GM18498 (cell line): ENCODE data around the gene UNC93B1.

ENCODE experiments used
- ATAC-seq: cut with Tn5 transposase; IDR thresholded peaks from one replicate; pipeline ENCODE4 v1.9.1; 2021; ENCODE audit warnings: mild to moderate bottlenecking, moderate library complexity; ENCODE audit not compliant: unreplicated experiment

UNC93B1 gene

DNA sequence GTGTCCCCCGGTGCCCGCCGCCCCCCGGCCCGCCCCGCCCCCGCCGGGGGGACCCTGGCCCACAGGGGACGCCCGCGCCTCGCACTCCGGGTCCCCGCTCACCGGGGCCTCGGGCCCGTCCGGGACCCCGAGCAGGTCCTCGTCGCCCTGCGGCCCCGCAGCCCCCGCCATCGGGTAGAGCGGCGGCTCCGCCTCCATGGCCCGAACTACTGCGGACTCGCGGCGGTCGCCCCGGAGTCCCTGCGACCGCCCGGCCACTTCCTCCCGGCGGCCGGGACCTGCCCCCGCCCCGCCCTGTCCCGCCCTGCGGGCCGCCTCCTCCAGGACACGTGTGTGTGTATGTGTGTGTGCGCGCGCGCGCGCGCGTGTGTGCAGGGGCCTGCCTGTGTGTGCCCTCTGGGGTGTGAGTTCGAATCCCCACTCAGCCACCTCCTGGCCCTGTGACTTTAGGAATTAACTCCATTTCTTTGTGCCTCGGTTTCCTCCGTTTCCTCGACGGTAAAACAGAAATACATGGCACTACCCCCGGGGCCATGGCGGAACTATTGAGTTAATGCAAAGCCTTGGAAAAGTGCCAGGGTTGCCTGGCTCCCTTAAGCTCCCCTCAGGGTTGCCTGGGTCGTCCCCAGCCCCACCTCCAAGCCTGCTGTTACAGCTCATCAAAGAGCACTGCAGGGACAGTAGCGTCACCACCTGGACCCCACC lies at the start of gene UNC93B1:
UNC93B1 (minus strand) TSS at position 252 of the 705 bp plus-strand sequence; CDS start at position 198, 54 bp downstream.
- peak; percentile 75 for ATAC-seq

DNA sequence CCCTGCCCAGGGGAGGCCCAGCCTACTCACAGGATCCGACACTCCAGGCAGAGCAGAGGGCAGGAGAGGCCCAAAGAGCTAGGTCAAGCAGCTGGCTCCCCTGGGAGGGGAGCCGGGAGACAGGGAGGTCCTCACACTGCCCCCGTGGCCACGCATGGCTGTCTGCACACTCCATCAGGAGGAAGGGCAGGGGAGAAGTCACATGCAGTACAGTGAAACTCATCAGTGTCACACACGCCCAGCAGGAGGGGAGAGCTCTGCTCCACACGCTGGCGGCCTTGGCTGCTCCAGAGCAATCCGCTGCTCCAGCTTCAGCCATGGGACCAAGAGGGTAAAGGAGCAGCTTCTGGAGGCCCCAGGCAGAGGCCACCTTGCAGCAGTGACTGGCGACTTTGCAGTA lies 49.2 kb upstream of the UNC93B1 start:
- ATAC-seq: no peak

DNA sequence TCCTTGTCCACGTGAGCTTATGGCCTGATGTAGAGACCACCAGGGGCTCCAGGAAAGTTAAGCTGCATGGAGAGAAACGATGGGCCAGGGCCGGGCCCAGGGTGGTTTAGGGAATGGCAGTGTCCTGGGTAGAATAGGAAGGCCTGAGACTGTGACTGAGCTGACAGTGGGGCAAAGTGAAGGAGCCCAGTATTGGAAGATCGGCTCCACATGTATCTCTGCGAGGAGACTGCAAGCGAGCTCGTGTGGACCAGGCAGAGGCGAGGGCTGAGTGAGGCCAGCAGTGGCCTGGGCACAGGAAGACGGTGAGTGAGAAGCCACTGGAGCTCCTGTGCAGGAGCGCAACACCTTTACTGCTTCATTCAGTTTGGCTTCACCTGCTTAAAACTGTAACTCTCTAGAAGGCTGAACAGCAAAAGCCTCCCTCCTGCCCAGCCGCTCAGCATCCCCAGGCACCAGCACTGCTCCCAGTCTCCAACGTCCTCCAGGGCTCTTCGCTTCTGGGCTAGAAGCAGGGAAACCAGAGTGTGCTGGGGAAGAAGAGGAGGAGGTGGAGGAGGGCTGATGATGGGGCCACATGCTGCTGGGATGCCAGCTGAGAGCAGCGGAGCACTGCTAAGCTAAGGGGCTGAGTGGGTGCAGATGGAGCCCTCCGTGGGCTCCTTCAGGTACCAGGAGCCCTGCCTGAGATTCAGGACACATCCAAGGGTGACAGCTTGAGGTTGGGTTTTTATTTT lies 48.4 kb upstream of the UNC93B1 start:
- no peak for ATAC-seq

- ATAC-seq: no peak
Measured at GRCh38 chr11:68051191-68052136, 47.6 kb upstream of the UNC93B1 start.

GRCh38 chr11:68050371-68050841 lies 46.5 kb upstream of the UNC93B1 start:
- no peak for ATAC-seq

DNA sequence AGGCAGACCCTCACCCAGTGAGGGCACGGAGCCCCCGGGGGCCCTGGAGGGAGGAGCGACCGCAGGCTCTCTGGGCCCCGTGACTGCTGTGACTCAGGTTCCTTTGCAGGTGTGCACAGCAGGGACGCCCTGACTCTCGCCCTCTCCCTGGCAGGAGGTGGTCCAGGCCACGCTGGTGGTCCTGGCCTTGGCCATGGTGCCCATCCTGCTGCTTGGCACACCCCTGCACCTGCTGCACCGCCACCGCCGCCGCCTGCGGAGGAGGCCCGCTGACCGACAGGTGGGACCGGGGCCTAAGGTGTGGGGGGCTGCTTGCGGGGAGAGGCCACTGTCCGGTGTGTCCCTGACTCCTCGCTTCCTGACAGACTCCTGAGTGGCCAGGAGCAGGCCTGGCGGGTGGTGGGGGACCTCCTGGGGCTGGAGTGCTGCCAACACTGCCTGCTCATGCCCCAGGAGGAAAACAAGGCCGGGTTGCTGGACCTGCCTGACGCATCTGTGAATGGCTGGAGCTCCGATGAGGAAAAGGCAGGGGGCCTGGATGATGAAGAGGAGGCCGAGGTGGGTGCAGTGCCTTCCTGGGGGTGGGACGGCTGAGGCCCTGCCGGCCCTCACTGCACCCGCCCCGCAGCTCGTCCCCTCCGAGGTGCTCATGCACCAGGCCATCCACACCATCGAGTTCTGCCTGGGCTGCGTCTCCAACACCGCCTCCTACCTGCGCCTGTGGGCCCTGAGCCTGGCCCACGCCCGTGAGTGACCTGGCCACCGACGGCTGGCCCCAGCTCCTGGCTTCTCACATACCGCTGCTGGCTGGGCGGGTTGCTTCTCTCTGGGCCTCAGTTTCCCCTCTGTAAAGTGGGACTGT lies 45.8 kb upstream of the UNC93B1 start:
- no peak for ATAC-seq

DNA sequence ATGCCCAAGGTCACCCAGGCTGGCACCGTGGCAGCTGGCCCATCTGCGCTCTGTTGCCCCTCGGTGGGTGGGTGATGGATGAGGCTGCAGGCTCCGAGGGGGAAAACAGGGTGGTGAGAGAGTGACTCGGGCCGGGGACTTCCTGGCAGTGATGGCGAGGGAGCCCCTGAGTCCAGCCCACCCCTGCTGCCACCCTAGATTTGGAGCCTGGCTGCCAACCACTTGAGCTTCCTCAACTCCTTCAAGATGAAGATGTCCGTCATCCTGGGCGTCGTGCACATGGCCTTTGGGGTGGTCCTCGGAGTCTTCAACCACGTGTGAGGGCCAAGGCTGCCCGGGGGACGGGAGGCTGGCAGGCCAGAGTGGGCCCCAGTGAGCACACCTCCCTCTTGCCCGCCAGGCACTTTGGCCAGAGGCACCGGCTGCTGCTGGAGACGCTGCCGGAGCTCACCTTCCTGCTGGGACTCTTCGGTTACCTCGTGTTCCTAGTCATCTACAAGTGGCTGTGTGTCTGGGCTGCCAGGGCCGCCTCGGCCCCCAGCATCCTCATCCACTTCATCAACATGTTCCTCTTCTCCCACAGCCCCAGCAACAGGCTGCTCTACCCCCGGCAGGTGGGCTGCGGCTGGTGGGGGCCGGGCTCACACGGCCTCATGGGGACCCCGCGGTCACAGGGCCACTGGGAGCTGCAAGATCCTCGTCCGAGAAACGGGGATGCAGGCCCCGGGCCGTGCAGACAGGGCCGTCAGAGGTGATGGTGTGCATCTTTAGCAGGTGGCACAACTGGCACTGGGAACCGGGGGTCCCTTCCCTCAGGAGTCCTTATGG lies 45.0 kb upstream of the UNC93B1 start:
- no peak for ATAC-seq

- ATAC-seq: no peak
Measured at GRCh38 chr11:68047437-68048290, 43.8 kb upstream of the UNC93B1 start.

DNA sequence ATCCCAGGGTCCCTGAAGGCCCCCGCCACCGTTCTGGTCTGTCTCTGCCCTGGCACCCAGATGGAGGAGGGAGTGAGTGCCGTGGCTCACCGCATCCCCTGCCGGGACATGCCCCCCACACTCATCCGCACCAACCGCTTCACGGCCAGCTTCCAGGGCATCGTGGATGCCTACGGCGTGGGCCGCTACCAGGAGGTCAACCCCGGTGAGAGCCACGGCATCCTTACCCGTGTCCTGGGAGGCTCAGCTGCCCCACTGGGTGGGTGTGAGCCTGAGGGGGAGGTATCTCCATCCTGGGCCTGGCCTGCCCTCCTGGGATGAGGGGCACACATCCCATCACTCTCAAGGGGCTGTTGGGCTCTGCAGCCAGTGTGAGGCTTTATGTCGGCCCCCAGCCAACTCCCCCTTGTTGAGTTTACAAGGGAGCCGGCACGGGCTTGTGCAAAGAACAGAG lies 41.0 kb upstream of the UNC93B1 start:
- no peak for ATAC-seq

GRCh38 chr11:68044145-68044813 lies 40.4 kb upstream of the UNC93B1 start:
- no peak for ATAC-seq

DNA sequence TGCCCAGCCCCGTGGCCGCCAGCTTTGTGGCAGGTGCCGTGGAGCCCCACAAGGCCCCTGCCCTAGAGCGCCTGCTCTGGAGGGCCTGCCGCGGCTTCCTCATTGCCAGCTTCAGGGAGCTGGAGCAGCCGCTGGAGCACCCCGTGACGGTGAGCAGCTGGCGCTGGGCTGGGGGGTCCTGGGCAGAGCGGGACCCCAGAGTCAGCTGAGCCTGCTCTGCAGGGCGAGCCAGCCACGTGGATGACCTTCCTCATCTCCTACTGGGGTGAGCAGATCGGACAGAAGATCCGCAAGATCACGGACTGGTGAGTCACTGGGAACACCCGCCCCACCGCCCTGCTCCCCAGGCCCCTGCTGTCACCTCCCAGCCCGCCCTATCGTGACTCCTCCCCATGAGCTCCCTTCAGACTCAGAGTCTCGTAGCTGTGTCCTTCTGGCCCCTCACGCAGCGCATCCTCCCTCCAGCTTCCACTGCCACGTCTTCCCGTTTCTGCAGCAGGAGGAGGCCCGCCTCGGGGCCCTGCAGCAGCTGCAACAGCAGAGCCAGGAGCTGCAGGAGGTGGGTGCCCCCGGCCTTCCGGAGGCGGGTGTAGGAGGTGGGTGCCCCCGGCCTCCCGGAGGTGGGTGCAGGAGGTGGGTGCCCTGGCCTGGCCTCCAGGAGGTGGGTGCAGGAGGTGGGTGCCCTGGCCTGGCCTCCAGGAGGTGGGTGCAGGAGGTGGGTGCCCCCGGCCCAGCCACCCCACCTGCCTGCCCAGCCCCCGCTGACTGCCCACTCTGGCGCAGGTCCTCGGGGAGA lies 39.6 kb upstream of the UNC93B1 start:
- ATAC-seq: no peak

DNA sequence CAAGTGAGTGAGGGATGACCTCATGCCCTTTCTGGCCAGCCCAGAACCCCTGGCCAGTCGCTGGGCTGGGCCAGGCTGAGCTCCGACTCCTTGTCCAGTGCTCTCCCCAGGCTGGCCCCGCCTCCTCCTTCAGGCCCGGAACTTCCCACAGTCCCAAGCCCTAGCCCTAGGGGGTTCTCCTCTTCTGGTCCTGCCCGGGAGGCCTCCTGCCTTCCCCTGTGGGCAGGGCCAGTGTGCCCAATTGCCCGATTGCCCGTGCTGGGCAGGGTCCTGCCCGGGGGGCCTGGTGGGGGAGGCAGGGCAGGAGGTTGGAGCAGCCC lies 39.1 kb upstream of the UNC93B1 start:
- no peak for ATAC-seq

DNA sequence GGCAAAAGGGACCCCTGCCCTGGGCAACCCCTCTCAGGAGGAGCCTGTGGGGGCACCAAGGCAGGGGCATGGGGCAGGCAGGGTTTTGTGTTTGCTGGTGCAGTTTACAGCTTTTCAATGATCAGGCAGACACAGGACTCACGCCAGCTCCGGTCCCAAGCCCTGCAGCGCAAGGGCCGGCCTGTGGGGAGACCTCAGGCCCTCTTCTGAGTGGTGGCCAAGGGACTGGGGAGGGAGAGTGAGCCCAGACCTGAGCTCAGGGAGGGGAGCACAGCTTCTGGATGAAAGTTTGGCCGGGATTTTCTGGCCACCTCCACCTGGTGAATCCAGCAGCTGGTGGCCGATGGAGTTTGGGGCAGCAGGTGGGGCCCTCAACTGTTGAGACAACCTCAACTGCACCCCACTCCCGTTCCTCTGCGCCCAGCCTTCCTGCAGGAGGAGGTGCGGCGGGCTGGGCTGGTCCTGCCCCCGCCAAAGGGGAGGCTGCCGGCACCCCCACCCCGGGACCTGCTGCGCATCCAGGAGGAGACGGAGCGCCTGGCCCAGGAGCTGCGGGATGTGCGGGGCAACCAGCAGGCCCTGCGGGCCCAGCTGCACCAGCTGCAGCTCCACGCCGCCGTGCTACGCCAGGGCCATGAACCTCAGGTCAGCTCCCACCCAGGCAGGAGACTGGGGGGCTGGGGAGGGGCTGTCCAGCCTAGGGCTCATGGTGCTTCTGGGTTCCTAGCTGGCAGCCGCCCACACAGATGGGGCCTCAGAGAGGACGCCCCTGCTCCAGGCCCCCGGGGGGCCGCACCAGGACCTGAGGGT lies 38.5 kb upstream of the UNC93B1 start:
- no peak for ATAC-seq

DNA sequence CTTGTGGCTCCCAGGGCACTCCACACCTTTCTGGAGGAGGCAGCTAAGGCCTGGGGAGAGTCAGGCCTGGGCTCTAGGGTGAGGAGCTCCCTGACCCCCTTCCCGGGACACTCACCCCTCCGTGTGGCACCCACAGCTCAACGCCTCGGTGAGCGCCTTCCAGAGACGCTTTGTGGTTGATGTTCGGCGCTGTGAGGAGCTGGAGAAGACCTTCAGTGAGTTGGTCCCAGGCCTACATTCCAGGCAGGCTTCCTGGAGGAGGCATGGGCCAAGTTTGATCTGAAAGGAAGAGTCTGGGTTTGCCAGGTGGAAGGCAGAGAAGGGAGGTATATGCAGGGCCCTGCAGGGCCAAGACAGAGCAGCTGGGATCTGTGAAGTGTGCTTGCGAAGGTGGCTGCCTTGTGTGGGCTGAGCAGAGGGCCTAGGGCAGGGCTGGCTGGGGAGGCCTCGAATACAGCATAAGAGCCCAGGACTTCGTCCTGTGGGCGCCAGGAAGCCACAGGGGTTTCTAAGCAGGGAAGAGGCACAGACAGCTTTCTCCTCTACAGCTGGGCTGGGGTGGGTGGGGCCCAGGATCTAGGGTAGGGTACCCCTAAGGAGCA lies 37.8 kb upstream of the UNC93B1 start:
- ATAC-seq: no peak

DNA sequence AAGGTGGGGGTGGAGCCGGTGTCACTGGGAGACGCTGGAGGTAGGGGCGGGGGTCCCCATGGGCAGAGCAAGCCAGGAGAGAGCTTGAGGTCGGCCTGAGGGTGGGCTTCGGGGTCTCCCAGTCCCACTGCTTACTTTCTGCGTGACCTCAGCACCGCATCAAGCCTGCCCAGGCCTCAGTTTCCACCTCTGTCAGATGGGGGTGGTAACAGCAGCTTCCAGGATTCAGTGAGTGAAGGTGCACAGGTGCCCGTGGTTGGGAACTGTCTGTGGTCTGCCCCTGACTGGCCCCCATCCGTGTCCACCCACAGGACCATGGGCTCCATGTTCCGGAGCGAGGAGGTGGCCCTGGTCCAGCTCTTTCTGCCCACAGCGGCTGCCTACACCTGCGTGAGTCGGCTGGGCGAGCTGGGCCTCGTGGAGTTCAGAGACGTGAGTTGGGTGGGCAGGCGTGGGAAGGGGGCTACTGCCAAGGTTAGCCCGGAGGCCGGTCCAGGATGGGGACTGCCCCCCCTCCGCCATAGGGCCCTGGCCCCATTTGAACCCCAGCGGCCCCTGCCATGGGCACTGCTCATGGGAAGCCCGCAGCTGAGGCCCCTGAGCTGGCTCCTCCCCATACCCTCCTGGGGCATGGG lies 37.2 kb upstream of the UNC93B1 start:
- no peak for ATAC-seq
